ENCODE results near the gene JPH2.

The JPH2 gene

DNA sequence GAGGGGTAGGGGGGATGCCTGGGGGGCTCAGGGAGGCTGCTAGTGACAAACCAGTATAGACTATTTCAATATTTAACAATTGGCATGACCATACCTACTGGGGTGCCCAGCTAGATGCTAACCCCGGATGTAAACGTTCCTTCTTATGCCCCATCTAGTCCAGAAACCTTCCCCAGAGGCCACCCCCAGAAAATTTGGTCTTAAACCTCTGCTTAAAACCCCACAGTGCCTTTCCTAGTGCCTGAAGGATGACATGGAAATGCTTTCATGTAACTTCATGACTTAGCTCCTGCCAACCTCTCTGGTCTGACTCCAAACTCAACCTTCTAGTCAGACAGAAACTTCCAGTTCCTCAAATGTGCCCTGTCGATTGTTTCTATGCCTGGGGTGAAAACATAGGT is 52.0 kb downstream of the JPH2 start:
- no peak overlapping the region for H3K4me3 ChIP-seq (replicated peaks; ENCODE audit: insufficient read depth, low read length)
- TF ChIP-seq SPI1 (IDR thresholded peaks at IDR 0.05; ENCODE audit: borderline replicate concordance, low read depth) (peak; percentile 63; the same call in 1 of the 2 replicates), CTCF (IDR thresholded peaks at IDR 0.05; ENCODE audit: insufficient read depth, low read length) (no peak)
- H3K27ac ChIP-seq (replicated peaks): no peak overlapping the region
- DNase-seq (ENCODE audit: low read depth in 1 of 2, low spot score in 1 of 2): peak in 1 of 2 experiments; percentile 24
- peaks cover 11% of the 10 kb centered on the region for H3K27me3 ChIP-seq (ENCODE audit: insufficient read depth, poor library complexity, severe bottlenecking)

- Histone ChIP-seq H3K27me3 (ENCODE audit: insufficient read depth, poor library complexity, severe bottlenecking) (peaks cover 9% of the 10 kb centered on the region), H3K27ac (replicated peaks) (no peak overlapping the region), H3K4me3 (replicated peaks; ENCODE audit: insufficient read depth, low read length) (no peak overlapping the region)
- no peak for TF ChIP-seq GABPA (IDR thresholded peaks at IDR 0.05; ENCODE audit: low read depth)
- TF ChIP-seq, protein P1, sequence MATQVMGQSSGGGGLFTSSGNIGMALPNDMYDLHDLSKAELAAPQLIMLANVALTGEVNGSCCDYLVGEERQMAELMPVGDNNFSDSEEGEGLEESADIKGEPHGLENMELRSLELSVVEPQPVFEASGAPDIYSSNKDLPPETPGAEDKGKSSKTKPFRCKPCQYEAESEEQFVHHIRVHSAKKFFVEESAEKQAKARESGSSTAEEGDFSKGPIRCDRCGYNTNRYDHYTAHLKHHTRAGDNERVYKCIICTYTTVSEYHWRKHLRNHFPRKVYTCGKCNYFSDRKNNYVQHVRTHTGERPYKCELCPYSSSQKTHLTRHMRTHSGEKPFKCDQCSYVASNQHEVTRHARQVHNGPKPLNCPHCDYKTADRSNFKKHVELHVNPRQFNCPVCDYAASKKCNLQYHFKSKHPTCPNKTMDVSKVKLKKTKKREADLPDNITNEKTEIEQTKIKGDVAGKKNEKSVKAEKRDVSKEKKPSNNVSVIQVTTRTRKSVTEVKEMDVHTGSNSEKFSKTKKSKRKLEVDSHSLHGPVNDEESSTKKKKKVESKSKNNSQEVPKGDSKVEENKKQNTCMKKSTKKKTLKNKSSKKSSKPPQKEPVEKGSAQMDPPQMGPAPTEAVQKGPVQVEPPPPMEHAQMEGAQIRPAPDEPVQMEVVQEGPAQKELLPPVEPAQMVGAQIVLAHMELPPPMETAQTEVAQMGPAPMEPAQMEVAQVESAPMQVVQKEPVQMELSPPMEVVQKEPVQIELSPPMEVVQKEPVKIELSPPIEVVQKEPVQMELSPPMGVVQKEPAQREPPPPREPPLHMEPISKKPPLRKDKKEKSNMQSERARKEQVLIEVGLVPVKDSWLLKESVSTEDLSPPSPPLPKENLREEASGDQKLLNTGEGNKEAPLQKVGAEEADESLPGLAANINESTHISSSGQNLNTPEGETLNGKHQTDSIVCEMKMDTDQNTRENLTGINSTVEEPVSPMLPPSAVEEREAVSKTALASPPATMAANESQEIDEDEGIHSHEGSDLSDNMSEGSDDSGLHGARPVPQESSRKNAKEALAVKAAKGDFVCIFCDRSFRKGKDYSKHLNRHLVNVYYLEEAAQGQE (IDR thresholded peaks at IDR 0.05; ENCODE audit: insufficient replicate concordance, low read depth): no peak
- no peak for TF ChIP-seq SPI1 (IDR thresholded peaks at IDR 0.05; ENCODE audit: borderline replicate concordance, low read depth)
- TF ChIP-seq CTCF (IDR thresholded peaks at IDR 0.05; ENCODE audit: insufficient read depth, low read length): no peak
- TF ChIP-seq POLR2AphosphoS5 (IDR thresholded peaks at IDR 0.05; ENCODE audit: low read depth): no peak
- no peak for DNase-seq (ENCODE audit: low read depth in 1 of 2, low spot score in 1 of 2)
These were observed 53.6 kb downstream of the JPH2 start for GRCh38 chr20:44133424-44133823.

DNA sequence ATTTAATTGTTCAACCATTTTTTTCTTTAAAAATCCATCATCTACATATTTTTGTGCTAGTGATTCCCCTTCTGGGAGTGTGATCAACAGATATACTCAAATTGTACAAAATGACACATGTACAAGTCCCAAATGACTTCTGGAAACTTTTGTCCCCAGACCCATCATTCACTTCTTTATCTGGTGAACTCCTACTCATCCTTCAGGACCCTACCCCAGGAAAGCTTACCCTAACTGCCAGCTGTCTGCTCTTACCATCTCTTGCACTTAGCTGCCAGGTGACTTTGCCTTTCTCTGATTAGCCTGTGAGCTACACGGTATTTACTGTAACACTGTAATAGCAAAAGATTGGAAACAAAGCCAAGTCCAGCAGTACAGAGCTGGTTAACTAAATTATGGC is 55.3 kb downstream of the JPH2 start:
- no peak overlapping the region for H3K4me3 ChIP-seq (replicated peaks; ENCODE audit: insufficient read depth, low read length)
- DNase-seq (ENCODE audit: low read depth in 1 of 2, low spot score in 1 of 2): no peak
- TF ChIP-seq CTCF (IDR thresholded peaks at IDR 0.05; ENCODE audit: insufficient read depth, low read length): no peak
- TF ChIP-seq, protein P1 (IDR thresholded peaks at IDR 0.05; ENCODE audit: insufficient replicate concordance, low read depth): no peak
- TF ChIP-seq POLR2AphosphoS5 (IDR thresholded peaks at IDR 0.05; ENCODE audit: low read depth): no peak
- TF ChIP-seq SPI1 (IDR thresholded peaks at IDR 0.05; ENCODE audit: borderline replicate concordance, low read depth): no peak
- TF ChIP-seq GABPA (IDR thresholded peaks at IDR 0.05; ENCODE audit: low read depth): no peak
- no peak overlapping the region for H3K27ac ChIP-seq (replicated peaks)
- H3K27me3 ChIP-seq (ENCODE audit: insufficient read depth, poor library complexity, severe bottlenecking): peaks cover 5% of the 10 kb centered on the region

Measured in HL-60 (cell line).